ENCODE data around the gene PLLP.

DNA sequence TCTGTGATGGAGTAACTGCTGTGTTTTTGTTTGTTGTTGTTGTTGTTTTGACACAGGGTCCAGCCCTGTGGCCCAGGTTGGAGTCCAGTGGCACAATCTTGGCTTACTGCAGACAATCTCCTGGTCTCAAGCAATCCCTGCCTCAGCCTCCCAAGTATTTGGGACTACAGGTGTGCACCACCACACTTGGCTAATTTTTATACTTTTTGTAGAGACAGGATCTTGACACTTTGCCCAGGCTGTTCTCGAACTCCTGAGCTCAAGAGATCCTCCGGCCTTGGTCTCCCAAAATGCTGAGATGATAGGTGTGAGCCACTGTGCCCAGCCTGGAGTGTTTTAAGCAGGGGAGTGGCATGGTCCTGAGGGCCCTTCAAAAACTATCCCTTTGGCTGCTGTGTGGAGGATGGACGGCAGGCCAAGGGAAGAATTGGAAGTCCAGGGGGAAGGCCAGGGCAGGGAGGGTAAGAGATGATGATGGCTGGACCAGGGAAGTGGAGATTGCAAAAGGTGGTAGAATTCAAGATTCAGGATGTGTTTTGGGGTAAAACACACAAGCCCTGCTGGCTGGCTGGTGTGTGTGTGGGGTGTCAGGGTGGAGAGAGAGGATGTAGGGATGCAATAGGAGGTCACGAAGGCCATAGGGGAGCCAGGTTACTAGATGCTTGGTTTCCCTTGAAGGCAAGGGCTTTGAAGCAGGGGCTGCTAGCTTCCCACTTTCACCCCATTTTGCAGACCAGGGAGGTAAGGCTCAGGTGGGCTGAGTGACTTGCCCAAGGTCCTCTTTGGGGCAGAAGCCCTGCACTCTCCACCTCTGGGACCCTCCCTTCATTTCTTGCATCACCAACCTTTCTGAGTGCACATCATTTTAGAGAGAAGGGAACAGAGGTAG is 18.8 kb upstream of the PLLP start:
- TF ChIP-seq, protein P1, sequence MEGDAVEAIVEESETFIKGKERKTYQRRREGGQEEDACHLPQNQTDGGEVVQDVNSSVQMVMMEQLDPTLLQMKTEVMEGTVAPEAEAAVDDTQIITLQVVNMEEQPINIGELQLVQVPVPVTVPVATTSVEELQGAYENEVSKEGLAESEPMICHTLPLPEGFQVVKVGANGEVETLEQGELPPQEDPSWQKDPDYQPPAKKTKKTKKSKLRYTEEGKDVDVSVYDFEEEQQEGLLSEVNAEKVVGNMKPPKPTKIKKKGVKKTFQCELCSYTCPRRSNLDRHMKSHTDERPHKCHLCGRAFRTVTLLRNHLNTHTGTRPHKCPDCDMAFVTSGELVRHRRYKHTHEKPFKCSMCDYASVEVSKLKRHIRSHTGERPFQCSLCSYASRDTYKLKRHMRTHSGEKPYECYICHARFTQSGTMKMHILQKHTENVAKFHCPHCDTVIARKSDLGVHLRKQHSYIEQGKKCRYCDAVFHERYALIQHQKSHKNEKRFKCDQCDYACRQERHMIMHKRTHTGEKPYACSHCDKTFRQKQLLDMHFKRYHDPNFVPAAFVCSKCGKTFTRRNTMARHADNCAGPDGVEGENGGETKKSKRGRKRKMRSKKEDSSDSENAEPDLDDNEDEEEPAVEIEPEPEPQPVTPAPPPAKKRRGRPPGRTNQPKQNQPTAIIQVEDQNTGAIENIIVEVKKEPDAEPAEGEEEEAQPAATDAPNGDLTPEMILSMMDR (IDR thresholded peaks at IDR 0.05): no peak
- no peak for TF ChIP-seq POLR2A (IDR thresholded peaks at IDR 0.05)
